Fibroblast of lung (primary cell): ENCODE results near the gene RCOR1. TPM values are rescaled to one million over a fixed set of nuclear protein-coding genes. Genes with fewer than 3 reads are reported as not detected.

Source experiments
- DNase-seq, 2 donors: peaks; one replicate each; pipeline versions ENCODE4 v3.0.0 to v3.0.0-alpha.2; 2010; ENCODE audit warnings: low read depth in 2 of 2
- H2AFZ ChIP-seq: 2 replicates; pipeline ENCODE4 v1.5.1; 2012; ENCODE audit warnings: low read length, control low read depth, inconsistent platforms
- H3K27ac ChIP-seq: 2 replicates; pipeline ENCODE4 v1.5.1; 2011; ENCODE audit warnings: low read length, control low read depth; ENCODE audit not compliant: insufficient read depth
- H3K27me3 ChIP-seq: 2 replicates; pipeline ENCODE4 v1.5.1; 2011; ENCODE audit warnings: mild to moderate bottlenecking, low read length; ENCODE audit not compliant: control insufficient read depth, insufficient read depth
- H3K36me3 ChIP-seq: 2 replicates; pipeline ENCODE4 v1.5.1; 2011; ENCODE audit warnings: low read length; ENCODE audit not compliant: control insufficient read depth, insufficient read depth
- H3K4me1 ChIP-seq: 2 replicates; pipeline ENCODE4 v1.5.1; 2011; ENCODE audit warnings: low read length; ENCODE audit not compliant: control insufficient read depth, insufficient read depth; ENCODE audit errors: extremely low read depth
- H3K4me2 ChIP-seq: 2 replicates; pipeline ENCODE4 v1.5.1; 2011; ENCODE audit warnings: low read length, control low read depth; ENCODE audit not compliant: insufficient read depth; ENCODE audit errors: extremely low read depth
- H3K4me3 ChIP-seq, 4 experiments: fragments of 200-600 bp in 1 of 4; sonication (generic) in 1 of 4; replicated peaks in 1 of 4; 2 replicates each; pipeline ENCODE4 v1.5.1; 2011 to 2016; ENCODE audit warnings: low read length in 4 of 4, low read depth in 3 of 4, mild to moderate bottlenecking in 3 of 4, control low read depth in 2 of 4, inconsistent platforms in 1 of 4, mixed read lengths in 1 of 4; ENCODE audit not compliant: insufficient read depth in 1 of 4; ENCODE audit errors: control extremely low read depth in 1 of 4
- H3K79me2 ChIP-seq: 2 replicates; pipeline ENCODE4 v1.5.1; 2012; ENCODE audit warnings: mild to moderate bottlenecking, low read length, inconsistent platforms; ENCODE audit not compliant: control insufficient read depth, insufficient read depth
- H3K9ac ChIP-seq: 2 replicates; pipeline ENCODE4 v1.5.1; 2011; ENCODE audit warnings: mild to moderate bottlenecking, low read length, control low read depth; ENCODE audit not compliant: insufficient read depth
- H3K9me3 ChIP-seq: 2 replicates; pipeline ENCODE4 v1.5.1; 2012; ENCODE audit warnings: low read depth, low read length; ENCODE audit not compliant: control insufficient read depth, insufficient read depth
- H4K20me1 ChIP-seq: 2 replicates; pipeline ENCODE4 v1.5.1; 2011; ENCODE audit warnings: low read length; ENCODE audit not compliant: control insufficient read depth, insufficient read depth; ENCODE audit errors: extremely low read depth
- CTCF ChIP-seq, 2 donors: IDR thresholded peaks in 1 of 2; conservative IDR thresholded peaks in 1 of 2; 1 replicate in 1 of 2; 2 replicates in 1 of 2; pipeline ENCODE4 v1.5.1; 2011 to 2012; ENCODE audit warnings: low read length in 2 of 2, control low read depth in 1 of 2, inconsistent platforms in 1 of 2, low read depth in 1 of 2, mild to moderate bottlenecking in 1 of 2
- EZH2 ChIP-seq: IDR thresholded peaks from 2 replicates; pipeline ENCODE4 v1.5.1; 2012; ENCODE audit warnings: low read length, control low read depth, mild to moderate bottlenecking; ENCODE audit errors: missing control alignments
- polyA plus RNA-seq, 2 donors: library from polyadenylated mRNA; depleted of rRNA in 1 of 2; stranded (reverse) in 1 of 2; unstranded in 1 of 2; fragments of >200 nt; gene quantifications; 2 replicates each; pipeline ENCODE4 v1.2.1, GENCODE V29; 2011 to 2012; ENCODE audit warnings: missing spikeins in 1 of 2
- total RNA-seq: library from RNA; depleted of rRNA; stranded (reverse); fragments of >200 nt; gene quantifications from 2 replicates; pipeline ENCODE4 v1.2.1, GENCODE V29; 2014

Gene RCOR1
- total and polyA plus RNA-seq, 2 donors (not counting 1 experiment from before 2014, with no cell fraction given) = 11.4 to 19.6 TPM

GRCh38 chr14:102684298-102684663 lies 91.8 kb downstream of the RCOR1 start:
- no peaks in the 10 kb centered on the region for H3K4me1 ChIP-seq
- H3K9ac ChIP-seq = no peak overlapping the region
- no peak overlapping the region for H3K4me3 ChIP-seq
- H3K27ac ChIP-seq = no peak overlapping the region
- no peaks in the 10 kb centered on the region for H3K9me3 ChIP-seq
- no peak overlapping the region for H2AFZ ChIP-seq
- H3K4me2 ChIP-seq = no peak overlapping the region
- H3K79me2 ChIP-seq = no peaks in the 10 kb centered on the region
- no peak for DNase-seq
- H3K27me3 ChIP-seq = no peaks in the 10 kb centered on the region
- no peaks in the 10 kb centered on the region for H3K36me3 ChIP-seq
- H4K20me1 ChIP-seq = no peaks in the 10 kb centered on the region
- TF ChIP-seq EZH2 (no peak), CTCF (conservative IDR thresholded peaks at IDR 0.05 in 1 of 2, IDR thresholded peaks at IDR 0.05 in 1 of 2; ENCODE audit: low read depth in 1 of 2, low read length in 2 of 2) (no peak)

- Histone ChIP-seq H3K9ac (no peak overlapping the region), H3K79me2 (no peaks in the 10 kb centered on the region), H3K27me3 (no peaks in the 10 kb centered on the region), H2AFZ (no peak overlapping the region), H3K4me1 (no peaks in the 10 kb centered on the region), H4K20me1 (no peaks in the 10 kb centered on the region), H3K9me3 (no peaks in the 10 kb centered on the region), H3K4me3 (no peak overlapping the region), H3K27ac (no peak overlapping the region), H3K4me2 (no peak overlapping the region), H3K36me3 (no peaks in the 10 kb centered on the region)
- no peak for DNase-seq
- no peak for TF ChIP-seq CTCF (conservative IDR thresholded peaks at IDR 0.05 in 1 of 2, IDR thresholded peaks at IDR 0.05 in 1 of 2; ENCODE audit: low read depth in 1 of 2, low read length in 2 of 2)
- TF ChIP-seq EZH2 = no peak
These were observed 93.8 kb downstream of the RCOR1 start for GRCh38 chr14:102686196-102686801.

GRCh38 chr14:102688290-102688689 lies 95.8 kb downstream of the RCOR1 start:
- H2AFZ ChIP-seq = no peak overlapping the region
- no peaks in the 10 kb centered on the region for H3K9me3 ChIP-seq
- H3K9ac ChIP-seq = no peak overlapping the region
- no peak overlapping the region for H3K27ac ChIP-seq
- no peaks in the 10 kb centered on the region for H3K36me3 ChIP-seq
- H3K27me3 ChIP-seq = no peaks in the 10 kb centered on the region
- no peaks in the 10 kb centered on the region for H4K20me1 ChIP-seq
- H3K4me2 ChIP-seq = no peak overlapping the region
- no peaks in the 10 kb centered on the region for H3K79me2 ChIP-seq
- no peaks in the 10 kb centered on the region for H3K4me1 ChIP-seq
- no peak overlapping the region for H3K4me3 ChIP-seq
- TF ChIP-seq CTCF (conservative IDR thresholded peaks at IDR 0.05 in 1 of 2, IDR thresholded peaks at IDR 0.05 in 1 of 2; ENCODE audit: low read depth in 1 of 2, low read length in 2 of 2) (no peak), EZH2 (no peak)
- no peak for DNase-seq
